GM19025 (cell line): ENCODE measurements around the gene MAZ.

Experiments
- ATAC-seq: cut with Tn5 transposase; IDR thresholded peaks from one replicate; pipeline ENCODE4 v1.9.1; 2021; ENCODE audit warnings: mild to moderate bottlenecking, low read depth, moderate library complexity; ENCODE audit not compliant: unreplicated experiment

MAZ gene

DNA sequence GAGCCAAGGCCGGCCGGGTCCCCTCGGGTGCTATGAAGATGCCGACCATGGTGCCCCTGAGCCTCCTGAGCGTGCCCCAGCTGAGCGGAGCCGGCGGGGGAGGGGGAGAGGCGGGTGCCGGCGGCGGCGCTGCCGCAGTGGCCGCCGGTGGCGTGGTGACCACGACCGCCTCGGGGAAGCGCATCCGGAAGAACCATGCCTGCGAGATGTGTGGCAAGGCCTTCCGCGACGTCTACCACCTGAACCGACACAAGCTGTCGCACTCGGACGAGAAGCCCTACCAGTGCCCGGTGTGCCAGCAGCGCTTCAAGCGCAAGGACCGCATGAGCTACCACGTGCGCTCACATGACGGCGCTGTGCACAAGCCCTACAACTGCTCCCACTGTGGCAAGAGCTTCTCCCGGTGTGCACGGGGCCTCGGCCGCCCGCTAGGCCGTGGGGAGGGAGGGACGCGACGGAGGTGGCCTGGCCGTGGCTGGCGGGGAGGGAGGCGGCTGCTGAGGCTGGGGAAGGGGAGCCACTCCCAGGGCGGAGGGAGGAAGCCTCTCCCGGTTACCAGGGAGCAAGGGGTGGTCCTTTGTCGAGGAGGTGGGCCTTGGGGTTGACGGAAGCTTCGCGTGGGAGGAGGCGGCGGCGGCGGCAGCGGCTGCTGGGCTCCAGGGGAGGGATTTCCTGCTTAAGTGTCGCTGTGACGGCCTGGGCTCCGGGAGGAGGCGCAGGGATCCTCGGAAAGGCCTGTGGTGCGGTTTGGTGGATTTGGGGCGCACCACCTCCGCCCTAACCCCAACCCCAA is 1.3 kb downstream of the MAZ start:
- no peak for ATAC-seq

DNA sequence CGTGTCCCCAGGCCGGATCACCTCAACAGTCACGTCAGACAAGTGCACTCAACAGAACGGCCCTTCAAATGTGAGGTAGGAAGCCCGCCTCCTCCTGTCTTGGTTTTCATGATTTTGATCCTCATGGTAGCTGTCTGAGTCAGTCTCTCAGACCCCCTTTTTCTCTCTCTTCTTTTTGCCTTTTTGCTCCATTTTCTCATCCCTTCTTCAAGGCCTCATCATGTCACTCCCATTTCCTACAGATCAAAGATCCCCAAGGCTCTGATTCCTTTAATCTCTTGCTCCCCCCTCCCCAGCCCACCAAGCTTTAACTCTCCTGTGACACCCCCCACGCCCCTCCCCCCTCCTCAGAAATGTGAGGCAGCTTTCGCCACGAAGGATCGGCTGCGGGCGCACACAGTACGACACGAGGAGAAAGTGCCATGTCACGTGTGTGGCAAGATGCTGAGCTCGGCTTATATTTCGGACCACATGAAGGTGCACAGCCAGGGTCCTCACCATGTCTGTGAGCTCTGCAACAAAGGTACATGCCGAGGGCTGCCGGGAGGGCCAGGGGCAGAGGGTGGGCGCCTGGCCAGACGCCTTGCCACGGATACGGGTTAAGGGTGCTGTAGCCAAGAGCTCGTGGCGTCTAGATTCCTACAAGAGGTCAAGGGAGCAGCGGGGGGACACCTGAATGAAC is 2.0 kb downstream of the MAZ start:
- no peak for ATAC-seq

DNA sequence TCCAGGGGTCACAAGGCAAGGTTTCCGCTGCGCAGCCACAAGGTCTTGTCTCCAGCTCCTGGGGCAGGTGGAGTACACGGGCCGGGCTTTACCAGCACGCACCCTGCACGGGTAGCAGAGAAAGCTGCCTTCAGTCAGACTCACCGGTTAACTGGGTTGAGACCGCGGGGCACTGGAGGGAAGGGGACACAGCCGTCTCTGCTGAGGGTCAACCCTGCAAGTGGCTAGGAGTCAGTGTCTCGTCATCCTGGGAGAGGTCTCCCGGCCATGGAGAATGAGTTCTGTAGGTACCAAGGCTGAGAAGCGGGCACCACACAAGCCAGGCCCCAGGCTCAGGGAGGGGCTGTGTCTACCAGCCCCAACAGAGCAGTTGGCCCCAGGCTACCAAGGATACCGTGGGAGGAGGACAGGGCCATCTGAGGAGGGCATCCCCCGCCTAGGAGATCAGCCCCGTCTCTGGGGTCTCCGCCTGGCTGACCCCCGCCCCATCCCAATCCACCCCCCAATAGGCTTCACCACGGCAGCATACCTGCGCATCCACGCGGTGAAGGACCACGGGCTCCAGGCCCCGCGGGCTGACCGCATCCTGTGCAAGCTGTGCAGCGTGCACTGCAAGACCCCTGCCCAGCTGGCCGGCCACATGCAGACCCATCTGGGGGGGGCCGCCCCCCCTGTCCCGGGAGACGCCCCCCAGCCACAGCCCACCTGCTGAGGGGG is 2.9 kb downstream of the MAZ start:
- no peak for ATAC-seq

DNA sequence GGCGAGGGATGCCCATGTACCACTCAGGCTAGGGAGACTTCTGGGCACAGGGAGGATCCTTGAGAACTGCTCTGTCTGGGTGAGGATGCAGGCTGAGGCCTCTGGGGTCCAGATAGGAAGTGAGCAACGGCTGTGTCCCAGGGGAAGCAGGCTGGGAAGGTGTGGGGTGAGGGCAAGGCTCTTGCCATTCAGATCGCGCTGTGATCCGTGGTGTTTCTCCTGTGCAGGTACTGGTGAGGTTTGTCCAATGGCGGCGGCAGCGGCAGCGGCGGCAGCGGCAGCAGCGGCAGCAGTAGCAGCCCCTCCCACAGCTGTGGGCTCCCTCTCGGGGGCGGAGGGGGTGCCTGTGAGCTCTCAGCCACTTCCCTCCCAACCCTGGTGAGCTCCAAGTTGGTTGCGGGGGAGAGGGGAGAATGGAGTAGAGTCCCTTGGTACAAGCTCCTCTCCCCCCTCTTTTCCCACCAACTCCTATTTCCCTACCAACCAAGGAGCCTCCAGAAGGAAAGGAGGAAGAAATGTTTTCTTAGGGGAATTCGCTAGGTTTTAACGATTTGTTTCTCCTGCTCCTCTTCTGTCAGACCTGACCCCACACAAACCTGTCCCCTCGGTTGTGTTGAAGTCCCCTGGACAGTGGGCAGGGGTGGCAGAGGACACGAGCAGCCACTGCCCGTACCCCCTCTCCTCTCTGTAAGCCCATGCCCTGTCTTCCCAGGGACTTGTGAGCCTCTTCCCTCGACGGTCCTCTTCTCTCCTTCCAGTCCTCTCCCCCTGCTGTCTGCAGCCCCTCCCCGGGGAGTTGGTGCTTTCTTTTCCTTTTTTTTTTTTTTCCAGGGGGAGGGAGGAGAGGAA is 3.7 kb downstream of the MAZ start:
- ATAC-seq = no peak

DNA sequence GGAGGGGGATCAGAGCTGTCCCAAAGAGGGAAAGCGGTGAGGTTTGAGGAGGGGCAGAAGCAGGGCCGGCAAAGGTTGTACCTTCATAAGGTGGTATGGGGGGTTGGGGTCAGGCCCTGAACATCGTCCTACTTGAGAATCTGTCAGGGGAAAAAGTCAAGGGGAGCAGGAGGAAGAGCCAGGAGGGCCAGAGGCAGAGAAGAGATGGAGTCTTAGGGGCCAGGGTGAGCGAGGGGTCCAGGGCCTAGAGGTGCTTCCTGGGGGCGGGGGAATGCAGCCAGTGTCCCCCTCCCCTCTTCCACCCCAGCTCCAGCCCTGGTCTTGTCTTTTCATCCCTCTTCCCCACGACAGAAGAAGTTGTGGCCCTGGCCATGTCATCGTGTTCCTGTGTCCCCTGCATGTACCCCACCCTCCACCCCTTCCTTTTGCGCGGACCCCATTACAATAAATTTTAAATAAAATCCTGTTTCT is 4.4 kb downstream of the MAZ start:
- no peak for ATAC-seq

DNA sequence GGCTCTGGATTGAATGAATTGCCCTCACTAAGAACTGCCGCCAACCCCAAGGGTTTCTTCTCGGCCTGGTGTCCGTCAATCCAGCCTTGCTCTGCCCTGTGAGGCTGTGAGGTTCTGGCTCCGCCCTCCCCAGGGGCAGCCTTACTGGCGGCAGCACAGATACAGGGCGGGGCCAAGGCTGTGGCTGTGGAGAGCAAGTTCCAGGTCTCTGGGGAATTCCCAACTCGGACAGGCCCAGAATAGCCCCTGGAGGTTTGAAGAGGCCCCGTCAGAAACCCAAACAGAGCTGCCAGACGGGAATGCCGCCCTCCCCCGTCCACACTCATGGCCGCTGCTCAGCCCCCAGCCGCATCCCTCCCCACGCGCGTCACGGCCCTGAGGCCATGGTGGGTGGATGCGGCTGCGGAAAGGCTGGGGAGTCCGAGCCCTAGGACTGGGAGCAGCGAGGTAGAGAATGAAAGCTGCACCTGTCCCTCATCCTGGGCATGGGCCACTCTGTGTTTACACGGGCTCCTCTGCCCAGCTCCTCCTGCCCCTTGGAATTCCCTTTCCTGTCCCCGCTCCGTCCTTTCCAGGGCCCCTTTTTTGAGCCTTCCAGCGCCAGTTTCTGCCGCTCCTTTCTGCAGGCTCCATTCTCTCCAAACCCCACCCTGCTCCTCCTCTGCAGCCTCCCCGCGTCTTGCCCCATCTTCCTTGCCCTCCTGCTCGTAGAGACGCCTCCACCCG is 5.0 kb downstream of the MAZ start:
- peak; percentile 31 for ATAC-seq

DNA sequence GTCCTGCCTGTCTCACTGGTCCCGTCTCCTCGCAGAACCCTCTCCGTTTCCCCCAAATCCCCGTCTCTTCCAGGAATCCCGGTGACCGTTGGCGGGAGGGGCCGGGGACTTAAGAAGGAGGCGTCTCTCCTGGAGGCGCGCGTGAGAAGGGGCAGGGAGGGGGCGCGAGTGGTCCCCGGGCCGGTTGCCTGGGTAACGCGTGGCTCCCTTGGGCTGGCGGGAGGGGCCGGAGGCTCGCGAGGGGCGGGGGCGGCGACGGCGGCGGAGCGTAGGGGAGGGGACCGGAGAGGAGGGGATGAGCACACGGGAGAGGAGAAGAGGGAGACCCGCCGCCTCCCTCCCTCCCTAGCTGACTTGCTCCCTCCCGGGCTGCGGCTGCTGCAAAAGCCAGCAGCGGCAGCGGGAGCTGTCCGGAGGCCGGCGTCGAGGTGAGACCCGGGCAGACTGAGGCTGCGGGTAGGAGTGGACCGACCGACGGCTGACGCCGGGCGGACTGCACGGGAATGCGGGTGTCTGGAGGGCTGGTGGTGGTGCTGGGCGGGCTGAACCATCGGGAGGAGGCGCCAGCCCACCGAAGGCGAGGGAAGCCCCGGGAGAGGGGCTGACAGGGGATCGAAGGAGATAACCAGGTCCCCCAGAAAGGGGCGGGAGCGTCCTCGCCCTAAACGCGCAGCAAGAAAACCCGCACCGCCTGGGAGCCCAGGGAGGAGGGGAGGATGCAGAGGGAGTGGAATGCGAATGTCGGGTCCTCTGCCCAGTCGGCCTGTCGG is 5.8 kb downstream of the MAZ start, which contains the start of gene PRRT2:
TSS of gene PRRT2 (plus strand) at position 298 of the 770 bp plus-strand sequence. CDS start 862 bp downstream, outside the sequence.
- no peak for ATAC-seq

DNA sequence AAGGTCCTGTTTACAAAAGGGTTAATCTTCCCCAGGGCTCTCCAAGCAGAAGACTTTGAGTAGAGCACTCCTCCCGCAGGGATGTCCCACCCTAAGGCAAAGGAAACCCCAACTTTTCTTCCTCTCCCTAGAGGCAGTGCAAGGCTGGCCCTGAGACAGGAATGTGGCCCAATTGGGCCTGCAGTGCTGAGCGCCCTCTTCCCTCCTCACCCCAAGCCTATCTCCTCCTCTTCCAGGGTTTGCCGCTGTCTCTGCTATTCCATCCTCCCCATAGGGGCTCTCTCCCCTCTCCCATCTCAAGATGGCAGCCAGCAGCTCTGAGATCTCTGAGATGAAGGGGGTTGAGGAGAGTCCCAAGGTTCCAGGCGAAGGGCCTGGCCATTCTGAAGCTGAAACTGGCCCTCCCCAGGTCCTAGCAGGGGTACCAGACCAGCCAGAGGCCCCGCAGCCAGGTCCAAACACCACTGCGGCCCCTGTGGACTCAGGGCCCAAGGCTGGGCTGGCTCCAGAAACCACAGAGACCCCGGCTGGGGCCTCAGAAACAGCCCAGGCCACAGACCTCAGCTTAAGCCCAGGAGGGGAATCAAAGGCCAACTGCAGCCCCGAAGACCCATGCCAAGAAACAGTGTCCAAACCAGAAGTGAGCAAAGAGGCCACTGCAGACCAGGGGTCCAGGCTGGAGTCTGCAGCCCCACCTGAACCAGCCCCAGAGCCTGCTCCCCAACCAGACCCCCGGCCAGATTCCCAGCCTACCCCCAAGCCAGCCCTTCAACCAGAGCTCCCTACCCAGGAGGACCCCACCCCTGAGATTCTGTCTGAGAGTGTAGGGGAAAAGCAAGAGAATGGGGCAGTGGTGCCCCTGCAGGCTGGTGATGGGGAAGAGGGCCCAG is 6.7 kb downstream of the MAZ start:
- no peak for ATAC-seq

DNA sequence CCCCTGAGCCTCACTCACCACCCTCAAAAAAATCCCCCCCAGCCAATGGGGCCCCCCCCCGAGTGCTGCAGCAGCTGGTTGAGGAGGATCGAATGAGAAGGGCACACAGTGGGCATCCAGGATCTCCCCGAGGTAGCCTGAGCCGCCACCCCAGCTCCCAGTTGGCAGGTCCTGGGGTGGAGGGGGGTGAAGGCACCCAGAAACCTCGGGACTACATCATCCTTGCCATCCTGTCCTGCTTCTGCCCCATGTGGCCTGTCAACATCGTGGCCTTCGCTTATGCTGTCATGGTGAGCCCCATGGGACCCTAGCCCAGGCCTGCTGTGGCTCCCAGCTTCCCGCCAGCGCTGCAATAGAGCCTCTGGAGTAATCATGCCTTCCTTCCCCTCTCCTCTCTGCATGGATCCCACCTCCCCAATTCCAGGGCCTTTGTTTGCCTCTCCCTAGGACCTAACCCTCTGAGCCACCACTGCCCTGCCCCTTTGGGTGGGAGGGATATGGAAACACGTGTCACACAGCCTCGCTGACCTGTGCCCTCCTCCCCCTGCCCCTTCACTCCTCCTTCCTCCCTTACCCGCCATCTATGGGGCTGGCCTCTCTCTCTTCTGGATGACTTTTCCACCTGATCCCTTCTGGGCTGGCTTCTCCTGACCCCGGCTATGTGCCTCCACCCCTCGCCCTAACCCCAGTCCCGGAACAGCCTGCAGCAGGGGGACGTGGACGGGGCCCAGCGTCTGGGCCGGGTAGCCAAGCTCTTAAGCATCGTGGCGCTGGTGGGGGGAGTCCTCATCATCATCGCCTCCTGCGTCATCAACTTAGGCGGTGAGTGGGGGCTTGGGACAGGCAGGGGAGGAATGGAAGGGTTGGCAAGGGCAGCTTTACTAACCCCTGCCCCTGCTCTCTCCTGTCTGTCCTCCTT is 7.6 kb downstream of the MAZ start:
- ATAC-seq = no peak

DNA sequence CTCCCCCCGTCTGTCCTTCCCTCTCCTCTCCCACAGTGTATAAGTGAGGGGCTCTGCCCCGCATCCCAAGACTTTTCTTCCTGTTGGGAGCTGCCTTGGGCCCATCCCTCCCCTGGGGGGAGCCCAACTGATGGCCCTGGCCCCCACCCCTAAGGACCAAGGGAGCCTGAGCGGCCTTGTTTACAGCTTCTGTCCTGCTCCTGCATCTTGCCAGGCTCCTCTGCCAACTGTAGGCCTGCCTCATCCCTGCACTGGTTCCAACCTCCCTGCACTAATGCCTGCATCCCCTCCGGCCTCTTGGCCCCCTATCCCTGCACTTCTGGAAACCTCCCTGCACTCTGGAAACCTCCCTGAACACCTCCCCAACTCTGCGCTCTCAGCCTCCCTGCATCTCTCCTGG is 8.3 kb downstream of the MAZ start:
- no peak for ATAC-seq

DNA sequence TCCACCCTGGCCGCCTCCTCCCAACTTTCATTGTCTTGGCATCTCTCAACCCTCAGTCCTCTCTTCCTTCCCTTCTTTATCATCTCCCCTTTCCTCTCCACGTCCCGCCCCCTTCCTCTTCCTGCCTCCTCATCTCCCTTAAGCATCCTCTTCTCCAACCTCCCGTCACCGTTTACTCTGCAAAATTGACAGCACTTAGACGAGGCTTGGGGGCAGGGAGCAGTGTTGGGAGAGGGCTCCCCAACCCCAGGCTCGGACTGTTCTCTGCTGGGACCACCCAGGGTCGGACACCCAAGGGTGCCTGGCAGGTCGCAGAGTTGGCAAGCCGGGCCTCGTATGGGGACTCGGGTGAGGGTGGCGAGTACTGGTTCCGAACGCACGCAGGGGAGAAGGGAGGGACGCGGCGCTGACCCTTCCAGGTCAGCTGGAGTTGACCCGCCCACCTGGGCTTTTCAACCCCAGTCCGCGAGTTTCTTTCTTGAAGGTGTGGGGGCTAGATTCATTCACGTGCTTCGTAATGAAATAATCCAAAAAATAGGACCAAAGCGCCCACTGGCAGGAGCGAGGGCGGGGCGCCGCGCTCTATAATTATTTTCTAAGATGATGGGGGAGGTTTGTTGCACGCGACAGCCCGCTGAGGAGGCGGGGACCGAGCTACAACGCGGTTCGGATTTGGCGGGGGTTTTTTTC is 8.8 kb downstream of the MAZ start:
- ATAC-seq = no peak

DNA sequence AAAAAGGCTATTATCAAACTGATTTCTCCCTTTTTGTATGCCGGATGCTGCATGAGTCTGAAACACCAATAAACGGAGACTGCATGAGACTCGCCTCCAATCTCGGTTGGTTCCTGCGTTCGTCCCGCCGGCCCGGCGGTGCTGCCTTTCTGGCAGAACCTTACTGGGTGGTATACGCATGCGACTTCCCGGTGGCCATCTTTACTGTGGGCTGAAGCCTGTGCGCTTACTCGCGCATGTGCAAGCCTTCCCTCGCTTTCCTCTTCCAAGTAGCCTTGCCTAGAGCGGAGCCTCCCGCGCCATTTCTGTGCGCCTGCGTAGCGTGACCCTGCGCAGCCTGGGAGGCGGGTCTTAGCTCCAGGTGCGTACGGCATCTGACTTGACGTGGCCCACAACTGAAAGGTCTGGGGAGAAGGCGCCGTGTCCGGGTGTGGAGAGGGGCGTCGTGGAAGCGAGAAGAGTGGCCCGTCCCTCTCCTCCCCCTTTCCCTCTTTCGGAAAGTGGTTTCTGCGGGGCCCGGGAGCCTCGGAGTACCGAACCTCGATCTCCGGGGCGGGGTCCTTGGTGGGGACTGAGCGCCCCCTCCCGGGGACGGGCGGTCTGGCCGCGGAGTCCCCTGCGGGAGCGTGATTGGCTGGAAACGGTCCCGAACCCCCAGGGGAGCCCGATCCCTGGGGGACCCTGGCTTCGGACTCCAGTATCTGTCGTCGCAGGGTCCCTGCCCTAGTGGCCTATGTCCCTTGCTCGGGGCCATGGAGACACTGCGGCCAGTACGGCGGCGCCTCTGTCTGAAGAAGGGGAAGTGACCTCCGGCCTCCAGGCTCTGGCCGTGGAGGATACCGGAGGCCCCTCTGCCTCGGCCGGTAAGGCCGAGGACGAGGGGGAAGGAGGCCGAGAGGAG is 9.7 kb downstream of the MAZ start, which contains the start of gene PAGR1:
TSS of gene PAGR1 (plus strand) at position 360 of the 901 bp plus-strand sequence. CDS start at position 734, 374 bp downstream.
- peak; percentile 51 for ATAC-seq

DNA sequence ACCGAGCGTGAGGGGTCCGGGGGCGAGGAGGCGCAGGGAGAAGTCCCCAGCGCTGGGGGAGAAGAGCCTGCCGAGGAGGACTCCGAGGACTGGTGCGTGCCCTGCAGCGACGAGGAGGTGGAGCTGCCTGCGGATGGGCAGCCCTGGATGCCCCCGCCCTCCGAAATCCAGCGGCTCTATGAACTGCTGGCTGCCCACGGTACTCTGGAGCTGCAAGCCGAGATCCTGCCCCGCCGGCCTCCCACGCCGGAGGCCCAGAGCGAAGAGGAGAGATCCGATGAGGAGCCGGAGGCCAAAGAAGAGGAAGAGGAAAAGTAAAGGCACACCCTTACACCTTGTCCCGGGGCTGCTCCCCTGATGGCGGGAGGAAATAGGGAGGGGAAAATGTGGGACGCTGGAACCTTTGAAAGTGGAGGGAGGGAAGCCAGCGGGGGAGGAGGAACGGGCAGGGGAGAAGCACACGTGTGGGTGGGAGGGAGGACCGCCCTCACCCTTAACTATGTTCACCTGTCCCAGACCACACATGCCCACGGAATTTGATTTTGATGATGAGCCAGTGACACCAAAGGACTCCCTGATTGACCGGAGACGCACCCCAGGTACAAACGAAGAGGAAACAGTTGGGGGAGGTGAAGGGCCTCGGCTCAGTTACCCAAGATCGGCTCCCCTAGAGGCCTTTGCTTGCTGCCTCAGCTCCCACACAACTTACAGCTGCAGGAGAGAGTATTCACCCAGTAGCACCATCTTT is 10.5 kb downstream of the MAZ start:
- peak; percentile 5 for ATAC-seq

DNA sequence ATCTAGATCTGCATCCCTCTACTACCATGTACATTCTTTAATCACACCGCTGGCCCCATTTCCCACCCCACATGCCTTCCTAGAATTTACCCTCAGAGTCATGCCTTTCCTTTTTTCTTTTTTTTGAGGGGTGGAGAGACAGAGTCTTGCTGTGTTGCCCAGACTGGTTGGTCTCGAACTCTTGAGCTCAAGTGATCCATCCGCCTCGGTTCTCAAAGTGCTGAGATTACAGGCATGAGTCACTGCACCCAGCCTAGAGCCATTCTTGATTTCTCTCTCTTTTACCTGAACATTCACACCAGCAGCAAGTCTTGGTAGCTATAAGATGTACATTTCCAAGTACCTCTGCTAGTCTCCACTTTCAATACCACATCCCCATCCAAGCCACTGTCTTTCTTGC is 11.8 kb downstream of the MAZ start:
- no peak for ATAC-seq

DNA sequence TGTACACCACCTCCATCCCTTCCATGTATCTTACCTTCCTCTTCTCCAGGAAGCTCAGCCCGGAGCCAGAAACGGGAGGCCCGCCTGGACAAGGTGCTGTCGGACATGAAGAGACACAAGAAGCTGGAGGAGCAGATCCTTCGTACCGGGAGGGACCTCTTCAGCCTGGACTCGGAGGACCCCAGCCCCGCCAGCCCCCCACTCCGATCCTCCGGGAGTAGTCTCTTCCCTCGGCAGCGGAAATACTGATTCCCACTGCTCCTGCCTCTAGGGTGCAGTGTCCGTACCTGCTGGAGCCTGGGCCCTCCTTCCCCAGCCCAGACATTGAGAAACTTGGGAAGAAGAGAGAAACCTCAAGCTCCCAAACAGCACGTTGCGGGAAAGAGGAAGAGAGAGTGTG is 13.2 kb downstream of the MAZ start:
- ATAC-seq = no peak
